Mesenchymal stem cell (in vitro differentiated cells and primary cell): ENCODE results near the gene GMPPB.

Source experiments
- DNase-seq: peaks from one replicate; pipeline ENCODE4 v3.0.0-alpha.2; 2013
- H2AFZ ChIP-seq: one replicate; pipeline ENCODE4 v1.6.1; 2013; ENCODE audit warnings: low read depth, mild to moderate bottlenecking, control low read depth, inconsistent platforms, low read length, moderate library complexity
- H2AK5ac ChIP-seq: 2 replicates; pipeline ENCODE4 v1.6.1; 2013; ENCODE audit warnings: low read length, moderate library complexity, mild to moderate bottlenecking, inconsistent platforms; ENCODE audit not compliant: severe bottlenecking
- H2BK120ac ChIP-seq: one replicate; pipeline ENCODE4 v1.6.1; 2013; ENCODE audit warnings: low read depth, mild to moderate bottlenecking, inconsistent platforms, low read length, moderate library complexity
- H2BK12ac ChIP-seq, 2 experiments: one replicate each; pipeline ENCODE4 v1.6.1; 2013; ENCODE audit warnings: inconsistent platforms in 2 of 2, low read length in 2 of 2, mild to moderate bottlenecking in 2 of 2, moderate library complexity in 2 of 2, control low read depth in 1 of 2
- H2BK15ac ChIP-seq: one replicate; pipeline ENCODE4 v1.6.1; 2013; ENCODE audit warnings: mild to moderate bottlenecking, low read depth, inconsistent platforms; ENCODE audit not compliant: poor library complexity, severe bottlenecking
- H2BK5ac ChIP-seq: 2 replicates; pipeline ENCODE4 v1.6.1; 2013; ENCODE audit warnings: low read depth, mild to moderate bottlenecking, low read length, control low read depth, inconsistent platforms; ENCODE audit not compliant: poor library complexity, severe bottlenecking
- H3K14ac ChIP-seq, 2 experiments: one replicate each; pipeline ENCODE4 v1.6.1; 2013; ENCODE audit warnings: inconsistent platforms in 2 of 2, low read length in 2 of 2, control low read depth in 1 of 2, mild to moderate bottlenecking in 1 of 2, moderate library complexity in 1 of 2
- H3K18ac ChIP-seq, 2 experiments: one replicate each; pipeline ENCODE4 v1.6.1; 2013; ENCODE audit warnings: inconsistent platforms in 2 of 2, low read length in 2 of 2, control low read depth in 1 of 2, low read depth in 1 of 2, mild to moderate bottlenecking in 1 of 2
- H3K23ac ChIP-seq, 2 experiments: one replicate each; pipeline ENCODE4 v1.6.1; 2013; ENCODE audit warnings: inconsistent platforms in 2 of 2, low read length in 2 of 2, mild to moderate bottlenecking in 2 of 2, moderate library complexity in 2 of 2, control low read depth in 1 of 2
- H3K27ac ChIP-seq: 2 replicates; pipeline ENCODE4 v1.5.1; 2013; ENCODE audit warnings: mild to moderate bottlenecking, moderate library complexity, low read length, control low read depth, inconsistent platforms; ENCODE audit not compliant: poor library complexity, severe bottlenecking
- H3K27me3 ChIP-seq, 2 experiments: 2 replicates each; pipeline versions ENCODE4 v1.6.1 to v1.7.0; 2013; ENCODE audit warnings: low read length in 2 of 2, mild to moderate bottlenecking in 2 of 2, moderate library complexity in 2 of 2, control low read depth in 1 of 2, inconsistent platforms in 1 of 2; ENCODE audit not compliant: control insufficient read depth in 1 of 2, insufficient read depth in 1 of 2
- H3K36me3 ChIP-seq, 2 experiments: 2 replicates each; pipeline versions ENCODE4 v1.6.1 to v1.7.0; 2013; ENCODE audit warnings: low read length in 2 of 2, control low read depth in 1 of 2, inconsistent platforms in 1 of 2, low read depth in 1 of 2, mild to moderate bottlenecking in 1 of 2; ENCODE audit not compliant: insufficient read depth in 2 of 2, control insufficient read depth in 1 of 2
- H3K4ac ChIP-seq, 2 experiments: one replicate each; pipeline ENCODE4 v1.6.1; 2013; ENCODE audit warnings: inconsistent platforms in 2 of 2, low read length in 2 of 2, mild to moderate bottlenecking in 2 of 2, moderate library complexity in 2 of 2, control low read depth in 1 of 2, low read depth in 1 of 2
- H3K4me1 ChIP-seq: 2 replicates; pipeline ENCODE4 v1.6.1; 2013; ENCODE audit warnings: low read depth, low read length, control low read depth; ENCODE audit not compliant: control insufficient read depth, insufficient read depth
- H3K4me2 ChIP-seq: 2 replicates; pipeline ENCODE4 v1.6.1; 2013; ENCODE audit warnings: low read length, mild to moderate bottlenecking, inconsistent platforms; ENCODE audit not compliant: poor library complexity, severe bottlenecking
- H3K4me3 ChIP-seq, 2 experiments: 2 replicates each; pipeline versions ENCODE4 v1.5.1 to v1.7.0; 2013; ENCODE audit warnings: low read length in 2 of 2, mild to moderate bottlenecking in 2 of 2, control low read depth in 1 of 2, low read depth in 1 of 2; ENCODE audit not compliant: insufficient read depth in 1 of 2
- H3K79me1 ChIP-seq: replicated peaks from 2 replicates; pipeline ENCODE4 v1.6.1; 2013; ENCODE audit warnings: mild to moderate bottlenecking, control low read depth, low read length, inconsistent platforms; ENCODE audit not compliant: poor library complexity, severe bottlenecking
- H3K9ac ChIP-seq: 2 replicates; pipeline ENCODE4 v1.7.0; 2013; ENCODE audit warnings: mild to moderate bottlenecking, low read length, moderate library complexity
- H3K9me3 ChIP-seq: 2 replicates; pipeline ENCODE4 v1.7.0; 2013; ENCODE audit warnings: mild to moderate bottlenecking, low read length; ENCODE audit not compliant: control insufficient read depth
- H4K8ac ChIP-seq: one replicate; pipeline ENCODE4 v1.6.1; 2013; ENCODE audit warnings: inconsistent platforms, mild to moderate bottlenecking, low read length, moderate library complexity
- H4K91ac ChIP-seq: one replicate; pipeline ENCODE4 v1.6.1; 2013; ENCODE audit warnings: mild to moderate bottlenecking, low read length, inconsistent platforms
- WGBS: methylation state at CpG from one replicate; pipeline ENCODE4 v1.1.7; 2013; ENCODE audit warnings: mixed read lengths; 5-methylcytosine and 5-hydroxymethylcytosine counted together

The GMPPB gene

DNA sequence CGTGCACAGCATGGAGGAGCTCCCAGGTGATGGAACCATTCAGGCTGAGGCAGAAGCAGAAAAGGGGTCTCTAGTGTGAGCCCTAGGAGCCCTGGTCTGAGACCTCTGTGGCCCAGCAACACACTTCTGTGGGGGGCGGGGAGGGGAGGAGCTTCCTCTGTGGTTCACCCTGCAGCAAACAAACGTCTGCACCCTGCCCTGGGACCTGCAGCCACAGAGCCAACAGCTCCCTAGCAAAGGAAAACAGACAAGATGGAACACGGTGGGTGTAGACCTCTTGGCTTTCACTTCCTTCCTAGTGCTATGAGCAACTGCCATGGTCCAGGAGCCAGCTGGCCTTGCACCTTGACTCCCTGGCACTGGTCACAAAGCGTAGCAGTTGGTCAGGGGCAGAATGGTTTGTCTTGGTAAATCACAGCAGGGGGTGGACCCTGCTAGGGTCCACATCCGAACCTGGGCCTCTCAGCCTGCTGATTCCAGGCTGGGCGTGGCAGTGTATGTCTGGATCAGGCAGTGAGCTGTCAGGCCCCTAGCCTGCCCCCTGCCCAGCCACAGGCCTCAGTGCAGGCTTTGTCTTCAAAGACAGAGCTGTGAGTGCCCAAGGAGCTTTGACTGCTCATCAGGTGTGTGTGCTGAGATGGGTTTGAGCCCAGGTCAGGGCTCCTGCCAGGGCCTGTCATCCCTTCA is 11.0 kb downstream of the GMPPB start:
- H2BK5ac ChIP-seq = no peak overlapping the region
- H4K8ac ChIP-seq = no peak overlapping the region
- H3K4me3 ChIP-seq = no peak overlapping the region
- DNase-seq = no peak
- H2AFZ ChIP-seq = no peak overlapping the region
- peak overlapping the region in 1 of 2 experiments; percentile 46 for H3K14ac ChIP-seq
- H3K9ac ChIP-seq = no peak overlapping the region
- H3K18ac ChIP-seq = no peak overlapping the region
- no peak overlapping the region for H2BK12ac ChIP-seq
- no peaks in the 10 kb centered on the region for H3K9me3 ChIP-seq
- no peaks in the 10 kb centered on the region for H3K79me1 ChIP-seq
- no peak overlapping the region for H3K27ac ChIP-seq
- peaks cover 4% of the 10 kb centered on the region for H3K4me1 ChIP-seq
- H3K4ac ChIP-seq = no peak overlapping the region
- no peak overlapping the region for H2BK120ac ChIP-seq
- H2AK5ac ChIP-seq = no peak overlapping the region
- H3K27me3 ChIP-seq = no peaks in the 10 kb centered on the region
- H4K91ac ChIP-seq = peak overlapping the region; percentile 11
- H3K4me2 ChIP-seq = no peak overlapping the region
- peaks cover 20 to 55% of the 10 kb centered on the region in 2 experiments for H3K36me3 ChIP-seq
- no peak overlapping the region for H2BK15ac ChIP-seq
- H3K23ac ChIP-seq = no peak overlapping the region
- WGBS = 80% methylated on average over 7 of the region's 7 CpGs

DNA sequence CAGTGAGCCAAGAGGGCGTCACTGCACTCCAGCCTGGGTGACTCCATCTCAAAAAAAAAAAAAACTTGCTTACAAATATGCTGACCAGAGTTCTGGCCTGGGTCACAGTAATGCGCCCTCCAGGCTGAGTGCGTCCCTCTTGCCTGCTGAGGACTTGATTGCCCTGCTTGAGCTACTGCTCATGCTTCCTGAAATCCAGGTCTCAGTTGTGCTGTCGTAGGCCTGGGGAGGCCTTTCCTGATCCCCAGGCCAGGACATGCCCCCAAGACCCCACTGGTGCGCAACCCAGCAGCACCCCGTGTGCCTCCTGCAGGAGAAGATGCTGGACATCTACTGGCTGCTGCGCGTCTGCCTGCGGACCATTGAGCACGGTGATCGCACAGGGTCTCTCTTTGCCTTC is 11.6 kb downstream of the GMPPB start:
- no peak overlapping the region for H3K18ac ChIP-seq
- no peak overlapping the region for H3K27ac ChIP-seq
- no peak overlapping the region for H2BK120ac ChIP-seq
- no peak overlapping the region for H2BK15ac ChIP-seq
- H3K23ac ChIP-seq = no peak overlapping the region
- 96% methylated on average over 11 of the region's 11 CpGs for WGBS
- no peak overlapping the region for H2BK12ac ChIP-seq
- no peak overlapping the region for H3K9ac ChIP-seq
- no peak overlapping the region for H3K14ac ChIP-seq
- no peaks in the 10 kb centered on the region for H3K9me3 ChIP-seq
- no peaks in the 10 kb centered on the region for H3K27me3 ChIP-seq
- H3K4me3 ChIP-seq = no peak overlapping the region
- H3K79me1 ChIP-seq = no peaks in the 10 kb centered on the region
- H4K8ac ChIP-seq = no peak overlapping the region
- no peak overlapping the region for H3K4me2 ChIP-seq
- no peak for DNase-seq
- no peak overlapping the region for H2AFZ ChIP-seq
- H3K4me1 ChIP-seq = peaks cover 7% of the 10 kb centered on the region
- peaks cover 20 to 49% of the 10 kb centered on the region in 2 experiments for H3K36me3 ChIP-seq
- H2BK5ac ChIP-seq = no peak overlapping the region
- no peak overlapping the region for H3K4ac ChIP-seq
- H4K91ac ChIP-seq = no peak overlapping the region
- H2AK5ac ChIP-seq = no peak overlapping the region

- H3K27me3 ChIP-seq = no peaks in the 10 kb centered on the region
- H3K14ac ChIP-seq = no peak overlapping the region
- H2AK5ac ChIP-seq = no peak overlapping the region
- H3K23ac ChIP-seq = no peak overlapping the region
- H3K9ac ChIP-seq = no peak overlapping the region
- H3K9me3 ChIP-seq = no peaks in the 10 kb centered on the region
- peaks cover 24 to 48% of the 10 kb centered on the region in 2 experiments for H3K36me3 ChIP-seq
- no peak overlapping the region for H3K4me2 ChIP-seq
- H2AFZ ChIP-seq = no peak overlapping the region
- H2BK15ac ChIP-seq = no peak overlapping the region
- peaks cover 14% of the 10 kb centered on the region for H3K4me1 ChIP-seq
- H2BK5ac ChIP-seq = no peak overlapping the region
- 96% methylated on average over 5 of the region's 5 CpGs for WGBS
- no peak overlapping the region for H2BK12ac ChIP-seq
- H3K4me3 ChIP-seq = no peak overlapping the region
- H3K4ac ChIP-seq = no peak overlapping the region
- DNase-seq = no peak
- no peak overlapping the region for H4K91ac ChIP-seq
- no peaks in the 10 kb centered on the region for H3K79me1 ChIP-seq
- no peak overlapping the region for H2BK120ac ChIP-seq
- H4K8ac ChIP-seq = no peak overlapping the region
- H3K27ac ChIP-seq = no peak overlapping the region
- H3K18ac ChIP-seq = no peak overlapping the region
These were observed 12.3 kb downstream of the GMPPB start for GRCh38 chr3:49711489-49711888.

DNA sequence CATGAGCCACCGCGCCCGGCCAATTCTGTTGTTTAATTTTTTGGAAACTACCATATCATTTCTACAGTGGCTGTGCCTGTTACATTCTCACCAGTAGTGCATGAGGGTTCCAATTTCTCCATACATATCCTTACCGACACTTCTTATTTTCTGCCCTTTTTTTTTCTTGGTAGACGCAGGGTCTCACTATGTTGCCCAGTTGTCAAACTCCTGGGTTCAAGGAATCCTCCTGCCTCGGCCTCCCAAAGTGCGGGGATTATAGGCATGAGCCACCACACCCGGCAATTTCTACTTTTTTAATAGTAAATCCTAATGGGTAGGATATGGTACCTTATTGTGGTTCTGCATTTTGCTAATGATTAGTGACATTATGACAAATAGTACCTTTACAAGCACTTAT is 13.9 kb downstream of the GMPPB start:
- no peak overlapping the region for H2BK120ac ChIP-seq
- no peak overlapping the region for H4K91ac ChIP-seq
- no peak overlapping the region for H2BK5ac ChIP-seq
- no peak overlapping the region for H2BK15ac ChIP-seq
- no peaks in the 10 kb centered on the region for H3K9me3 ChIP-seq
- no peak overlapping the region for H2AK5ac ChIP-seq
- H3K14ac ChIP-seq = no peak overlapping the region
- no peak overlapping the region for H3K9ac ChIP-seq
- no peaks in the 10 kb centered on the region for H3K79me1 ChIP-seq
- no peak for DNase-seq
- no peak overlapping the region for H3K23ac ChIP-seq
- H3K18ac ChIP-seq = no peak overlapping the region
- no peak overlapping the region for H3K4me2 ChIP-seq
- 98% methylated on average over 5 of the region's 8 CpGs for WGBS
- H3K27ac ChIP-seq = no peak overlapping the region
- no peak overlapping the region for H3K4ac ChIP-seq
- H3K4me1 ChIP-seq = peaks cover 24% of the 10 kb centered on the region
- no peak overlapping the region for H4K8ac ChIP-seq
- no peaks in the 10 kb centered on the region for H3K27me3 ChIP-seq
- H2AFZ ChIP-seq = no peak overlapping the region
- peaks cover 31 to 48% of the 10 kb centered on the region in 2 experiments for H3K36me3 ChIP-seq
- no peak overlapping the region for H3K4me3 ChIP-seq
- H2BK12ac ChIP-seq = no peak overlapping the region
